DOHH2 (cell line): ENCODE results near the gene GLI3.

Source experiments
- CTCF ChIP-seq: fragments of 200-600 bp; sonication (generic); IDR thresholded peaks from one replicate; pipeline ENCODE4 v1.5.1; 2014; ENCODE audit warnings: antibody characterized with exemption, mild to moderate bottlenecking, low read depth, low read length; ENCODE audit not compliant: poor library complexity, severe bottlenecking
- EZH2phosphoT487 ChIP-seq: fragments of 200-600 bp; sonication (generic); IDR thresholded peaks from 2 replicates; pipeline ENCODE4 v1.6.1; 2017; ENCODE audit warnings: borderline replicate concordance, mild to moderate bottlenecking, antibody characterized with exemption, low read length, moderate library complexity, mixed read lengths

GRCh38 chr7:42096681-42097561 is 140.1 kb downstream of the GLI3 start:
- TF ChIP-seq CTCF (no peak), EZH2phosphoT487 (no peak)
